Lung (tissue), 12 donors: ENCODE results near the gene ANKRD33B. TPM values are rescaled to one million over a fixed set of nuclear protein-coding genes. Genes with fewer than 3 reads are reported as not detected.

Experiments
- ATAC-seq: fragments of 200-7000 bp; cut with Tn5 transposase; one replicate; pipeline ENCODE4 v1.9.1; 2020; ENCODE audit warnings: moderate number of reproducible peaks; ENCODE audit not compliant: insufficient read depth, low FRiP score
- DNase-seq, 3 donors: peaks; one replicate each; pipeline ENCODE4 v3.0.0-alpha.2; 2013 to 2017
- H3K27ac ChIP-seq, 2 donors: one replicate each; pipeline ENCODE4 v1.5.1; 2013; ENCODE audit warnings: mild to moderate bottlenecking in 2 of 2, moderate library complexity in 2 of 2, control low read depth in 1 of 2, inconsistent platforms in 1 of 2, low read depth in 1 of 2, low read length in 1 of 2
- H3K27me3 ChIP-seq, 3 donors: one replicate each; pipeline ENCODE4 v1.5.1; 2013; ENCODE audit warnings: low read length in 2 of 3; ENCODE audit not compliant: control insufficient read depth in 3 of 3, insufficient read depth in 3 of 3
- H3K36me3 ChIP-seq, 4 donors: one replicate each; pipeline ENCODE4 v1.5.1; 2013; ENCODE audit warnings: low read length in 4 of 4, mild to moderate bottlenecking in 1 of 4, moderate library complexity in 1 of 4; ENCODE audit not compliant: control insufficient read depth in 4 of 4, insufficient read depth in 4 of 4
- H3K4me1 ChIP-seq, 5 donors: one replicate each; pipeline ENCODE4 v1.5.1; 2013; ENCODE audit warnings: low read length in 5 of 5, mild to moderate bottlenecking in 2 of 5, moderate library complexity in 1 of 5; ENCODE audit not compliant: control insufficient read depth in 5 of 5, insufficient read depth in 5 of 5
- H3K4me3 ChIP-seq: one replicate; pipeline ENCODE4 v1.5.1; 2013; ENCODE audit warnings: mild to moderate bottlenecking, control low read depth, moderate library complexity
- H3K9ac ChIP-seq, 2 donors: one replicate each; pipeline ENCODE4 v1.5.1; 2013; ENCODE audit warnings: low read length in 2 of 2, control low read depth in 1 of 2; ENCODE audit not compliant: insufficient read depth in 1 of 2
- H3K9me3 ChIP-seq, 4 donors: one replicate each; pipeline ENCODE4 v1.5.1; 2013; ENCODE audit warnings: low read length in 3 of 4, mild to moderate bottlenecking in 1 of 4, moderate library complexity in 1 of 4; ENCODE audit not compliant: control insufficient read depth in 4 of 4, insufficient read depth in 3 of 4
- CTCF ChIP-seq: IDR thresholded peaks from 2 replicates; pipeline ENCODE4 v1.5.1; 2012; ENCODE audit warnings: mild to moderate bottlenecking; ENCODE audit errors: control extremely low read depth, extremely low read depth
- WGBS, 2 donors: extraction: QIAGEN DNeasy Blood & Tissue Kit; methylation state at CpG; one replicate each; pipeline ENCODE4 v1.1.7; 2013; 5-methylcytosine and 5-hydroxymethylcytosine counted together
- polyA plus RNA-seq, 2 donors: library from polyadenylated mRNA; stranded (reverse); fragments of 200-250 nt; gene quantifications; one replicate each; pipeline ENCODE4 v1.2.1, GENCODE V29; 2013
- total RNA-seq, 2 donors: library from RNA; depleted of rRNA in 1 of 2; stranded (reverse); fragments of >200 nt in 1 of 2; gene quantifications; one replicate each; pipeline ENCODE4 v1.2.1, GENCODE V29; 2014 to 2021
- donor health status: control.
- donor health status: control.
- donor health status: Bipolar disorder and iron deficiency.
- donor health status: healthy.
- donor health status: DM: yes; HTN: yes; CAD: no.

Gene ANKRD33B
- total and polyA plus RNA-seq, 4 donors, result 1.0 to 6.3 (median 2.1) TPM

- H3K9me3 ChIP-seq, result no peaks in the 10 kb centered on the region
- H3K27ac ChIP-seq, result no peak overlapping the region
- no peak for DNase-seq
- WGBS, 2 donors, result 96 to 100% methylated on average over 1 of the region's 1 CpG
- no peak for TF ChIP-seq CTCF
- no peaks in the 10 kb centered on the region for H3K27me3 ChIP-seq
- no peak for ATAC-seq
- no peaks in the 10 kb centered on the region for H3K36me3 ChIP-seq
- no peak overlapping the region for H3K9ac ChIP-seq
- H3K4me1 ChIP-seq, result peaks cover 0 to 18% (median 9%) of the 10 kb centered on the region in 5 donors
- H3K4me3 ChIP-seq, result no peak overlapping the region
Measured at GRCh38 chr5:10599113-10599512, 35.2 kb downstream of the ANKRD33B start.

GRCh38 chr5:10599862-10600284 lies 36.0 kb downstream of the ANKRD33B start:
- no peaks in the 10 kb centered on the region for H3K9me3 ChIP-seq
- H3K36me3 ChIP-seq, result no peaks in the 10 kb centered on the region
- DNase-seq (no peak), ATAC-seq (no peak)
- TF ChIP-seq CTCF, result no peak
- no peaks in the 10 kb centered on the region for H3K27me3 ChIP-seq
- H3K9ac ChIP-seq, result no peak overlapping the region
- H3K4me3 ChIP-seq, result no peak overlapping the region
- no peak overlapping the region for H3K27ac ChIP-seq
- H3K4me1 ChIP-seq, result peaks cover 0 to 15% (median 9%) of the 10 kb centered on the region in 5 donors

GRCh38 chr5:10600626-10601245 lies 36.9 kb downstream of the ANKRD33B start:
- DNase-seq (no peak), ATAC-seq (no peak)
- H3K9me3 ChIP-seq, result no peaks in the 10 kb centered on the region
- H3K27me3 ChIP-seq, result no peaks in the 10 kb centered on the region
- H3K36me3 ChIP-seq, result no peaks in the 10 kb centered on the region
- peaks cover 0 to 12% (median 9%) of the 10 kb centered on the region in 5 donors for H3K4me1 ChIP-seq
- H3K9ac ChIP-seq, result no peak overlapping the region
- WGBS, 2 donors, result 89 to 95% methylated on average over 5 of the region's 5 CpGs
- no peak overlapping the region for H3K4me3 ChIP-seq
- TF ChIP-seq CTCF, result no peak
- H3K27ac ChIP-seq, result peak overlapping the region in 1 of 2 donors; percentile 56
